Hepatocyte (in vitro differentiated cells): Measurements from ENCODE around the gene DYNC2H1. TPM values are rescaled to one million over a fixed set of nuclear protein-coding genes. Genes with fewer than 3 reads are reported as not detected.

Source experiments
- DNase-seq: peaks from one replicate; pipeline ENCODE4 v3.0.0-alpha.2; 2016; ENCODE audit warnings: low spot score
- H2AFZ ChIP-seq: fragments of 200-600 bp; sonication (generic); 2 replicates; pipeline ENCODE4 v1.6.0; 2016; ENCODE audit warnings: antibody characterized with exemption, mild to moderate bottlenecking
- H3K27ac ChIP-seq: fragments of 200-600 bp; sonication (generic); 2 replicates; pipeline ENCODE4 v1.5.1; 2016; ENCODE audit warnings: mild to moderate bottlenecking
- H3K27me3 ChIP-seq: fragments of 200-600 bp; sonication (generic); 2 replicates; pipeline ENCODE4 v1.6.1; 2016
- H3K36me3 ChIP-seq: fragments of 200-600 bp; sonication (generic); replicated peaks from 2 replicates; pipeline ENCODE4 v1.5.1; 2016; ENCODE audit warnings: low read depth; ENCODE audit not compliant: insufficient read depth
- H3K4me1 ChIP-seq: fragments of 200-600 bp; sonication (generic); 2 replicates; pipeline ENCODE4 v1.5.1; 2016; ENCODE audit warnings: mild to moderate bottlenecking, moderate library complexity; ENCODE audit not compliant: insufficient read depth
- H3K4me2 ChIP-seq: fragments of 200-600 bp; sonication (generic); 2 replicates; pipeline ENCODE4 v1.6.0; 2016
- H3K4me3 ChIP-seq: fragments of 200-600 bp; sonication (generic); 2 replicates; pipeline ENCODE4 v1.5.1; 2016; ENCODE audit warnings: mild to moderate bottlenecking
- H3K79me2 ChIP-seq: fragments of 200-600 bp; sonication (generic); 2 replicates; pipeline ENCODE4 v1.6.0; 2017; ENCODE audit warnings: mild to moderate bottlenecking
- H3K9me2 ChIP-seq: fragments of 200-600 bp; sonication (generic); replicated peaks from 2 replicates; pipeline ENCODE4 v1.6.0; 2017; ENCODE audit warnings: mild to moderate bottlenecking; ENCODE audit not compliant: insufficient read depth
- H3K9me3 ChIP-seq: fragments of 200-600 bp; sonication (generic); 2 replicates; pipeline ENCODE4 v1.5.1; 2016; ENCODE audit warnings: low read depth, mild to moderate bottlenecking
- H4K20me1 ChIP-seq: fragments of 200-600 bp; sonication (generic); 2 replicates; pipeline ENCODE4 v1.6.0; 2016; ENCODE audit warnings: mild to moderate bottlenecking; ENCODE audit not compliant: insufficient read depth, poor library complexity, severe bottlenecking
- EZH2 ChIP-seq: fragments of 200-600 bp; sonication (generic); IDR thresholded peaks from 2 replicates; pipeline ENCODE4 v1.6.1; 2016; ENCODE audit warnings: antibody characterized with exemption, mild to moderate bottlenecking, borderline replicate concordance
- EZH2phosphoT487 ChIP-seq: fragments of 200-600 bp; sonication (generic); IDR thresholded peaks from one replicate; pipeline ENCODE4 v1.6.1; 2018; ENCODE audit warnings: antibody characterized with exemption, mild to moderate bottlenecking, low read depth, moderate library complexity; ENCODE audit not compliant: unreplicated experiment, severe bottlenecking
- WGBS: methylation state at CpG from one replicate; pipeline ENCODE4 v1.1.6; 2016; ENCODE audit warnings: low lambda C conversion rate; ENCODE audit errors: missing lambda C conversion rate; 5-methylcytosine and 5-hydroxymethylcytosine counted together
- polyA plus RNA-seq: library from polyadenylated mRNA; unstranded; fragments of >200 nt; fragmentation: Nextera tagmentation; extraction: Ambion mirVana; gene quantifications from 2 replicates; pipeline ENCODE4 v1.2.1, GENCODE V29; 2016
- total RNA-seq: library from RNA; depleted of rRNA; stranded (reverse); fragments of >200 nt; gene quantifications from 2 replicates; pipeline ENCODE4 v1.2.3, GENCODE V29; 2014
- TF ChIP-seq, protein P1 (sequence below): fragments of 200-600 bp; sonication (generic); IDR thresholded peaks from 2 replicates; pipeline ENCODE4 v1.5.1; 2016; ENCODE audit warnings: antibody characterized with exemption, mild to moderate bottlenecking; ENCODE audit not compliant: poor library complexity

DYNC2H1 gene
- total and polyA plus RNA-seq, 2 experiments from 2014 or later = 4.4 to 16.9 TPM

DNA sequence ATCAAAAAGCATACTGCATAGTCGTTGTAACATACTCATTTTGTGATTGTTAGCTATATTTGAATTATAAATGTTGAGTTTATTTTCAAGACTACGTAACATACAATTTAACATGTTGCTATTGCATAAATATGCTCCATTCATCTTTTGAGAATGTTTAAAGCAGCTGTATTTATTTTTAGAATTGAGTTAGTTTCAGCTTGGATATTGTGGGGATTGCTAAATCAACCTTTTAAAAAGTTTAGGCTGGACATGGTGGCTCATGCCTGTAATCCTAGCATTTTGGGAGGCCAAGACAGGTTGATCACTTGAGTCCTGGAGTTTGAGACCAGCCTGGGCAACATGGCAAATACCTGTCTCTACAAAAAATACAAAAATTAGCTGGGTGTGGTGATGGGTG is 288.1 kb downstream of the DYNC2H1 start:
- Histone ChIP-seq H2AFZ (no peak overlapping the region), H3K27me3 (no peaks in the 10 kb centered on the region), H3K27ac (no peak overlapping the region), H3K9me3 (no peaks in the 10 kb centered on the region), H3K79me2 (no peaks in the 10 kb centered on the region), H3K4me2 (no peak overlapping the region), H3K4me3 (no peak overlapping the region), H4K20me1 (no peaks in the 10 kb centered on the region), H3K4me1 (no peaks in the 10 kb centered on the region), H3K9me2 (no peaks in the 10 kb centered on the region), H3K36me3 (no peaks in the 10 kb centered on the region)
- TF ChIP-seq EZH2phosphoT487 (no peak), EZH2 (no peak)
- TF ChIP-seq, protein P1, sequence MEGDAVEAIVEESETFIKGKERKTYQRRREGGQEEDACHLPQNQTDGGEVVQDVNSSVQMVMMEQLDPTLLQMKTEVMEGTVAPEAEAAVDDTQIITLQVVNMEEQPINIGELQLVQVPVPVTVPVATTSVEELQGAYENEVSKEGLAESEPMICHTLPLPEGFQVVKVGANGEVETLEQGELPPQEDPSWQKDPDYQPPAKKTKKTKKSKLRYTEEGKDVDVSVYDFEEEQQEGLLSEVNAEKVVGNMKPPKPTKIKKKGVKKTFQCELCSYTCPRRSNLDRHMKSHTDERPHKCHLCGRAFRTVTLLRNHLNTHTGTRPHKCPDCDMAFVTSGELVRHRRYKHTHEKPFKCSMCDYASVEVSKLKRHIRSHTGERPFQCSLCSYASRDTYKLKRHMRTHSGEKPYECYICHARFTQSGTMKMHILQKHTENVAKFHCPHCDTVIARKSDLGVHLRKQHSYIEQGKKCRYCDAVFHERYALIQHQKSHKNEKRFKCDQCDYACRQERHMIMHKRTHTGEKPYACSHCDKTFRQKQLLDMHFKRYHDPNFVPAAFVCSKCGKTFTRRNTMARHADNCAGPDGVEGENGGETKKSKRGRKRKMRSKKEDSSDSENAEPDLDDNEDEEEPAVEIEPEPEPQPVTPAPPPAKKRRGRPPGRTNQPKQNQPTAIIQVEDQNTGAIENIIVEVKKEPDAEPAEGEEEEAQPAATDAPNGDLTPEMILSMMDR = no peak
- DNase-seq = no peak
- WGBS = 63% methylated on average over 2 of the region's 2 CpGs

DNA sequence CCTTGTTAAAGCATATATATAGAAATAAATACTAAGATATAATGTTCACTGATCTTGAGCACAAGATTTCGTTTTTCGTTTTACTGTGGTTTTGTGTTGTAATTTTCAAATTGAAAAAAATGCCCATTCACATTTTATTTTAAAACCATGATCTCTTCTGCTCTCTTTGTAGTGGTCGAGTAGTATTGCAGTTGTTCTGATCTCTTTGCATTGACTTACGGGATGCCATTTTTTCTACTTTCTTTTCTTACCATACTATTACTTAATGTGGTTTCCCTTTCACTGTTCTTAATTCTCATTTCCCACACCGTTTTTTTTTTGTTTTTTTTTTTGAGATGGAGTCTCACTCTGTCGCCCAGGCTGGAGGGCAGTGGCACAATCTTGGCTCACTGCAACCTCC is 289.6 kb downstream of the DYNC2H1 start:
- no peak overlapping the region for H2AFZ ChIP-seq
- no peaks in the 10 kb centered on the region for H4K20me1 ChIP-seq
- no peaks in the 10 kb centered on the region for H3K36me3 ChIP-seq
- H3K79me2 ChIP-seq = no peaks in the 10 kb centered on the region
- no peaks in the 10 kb centered on the region for H3K9me3 ChIP-seq
- H3K27me3 ChIP-seq = no peaks in the 10 kb centered on the region
- H3K4me3 ChIP-seq = no peak overlapping the region
- H3K9me2 ChIP-seq = no peaks in the 10 kb centered on the region
- WGBS = 85% methylated on average over 6 of the region's 6 CpGs
- DNase-seq = no peak
- H3K27ac ChIP-seq = no peak overlapping the region
- TF ChIP-seq, protein P1 = no peak
- TF ChIP-seq EZH2 = no peak
- TF ChIP-seq EZH2phosphoT487 = no peak
- no peak overlapping the region for H3K4me2 ChIP-seq
- H3K4me1 ChIP-seq = no peaks in the 10 kb centered on the region

DNA sequence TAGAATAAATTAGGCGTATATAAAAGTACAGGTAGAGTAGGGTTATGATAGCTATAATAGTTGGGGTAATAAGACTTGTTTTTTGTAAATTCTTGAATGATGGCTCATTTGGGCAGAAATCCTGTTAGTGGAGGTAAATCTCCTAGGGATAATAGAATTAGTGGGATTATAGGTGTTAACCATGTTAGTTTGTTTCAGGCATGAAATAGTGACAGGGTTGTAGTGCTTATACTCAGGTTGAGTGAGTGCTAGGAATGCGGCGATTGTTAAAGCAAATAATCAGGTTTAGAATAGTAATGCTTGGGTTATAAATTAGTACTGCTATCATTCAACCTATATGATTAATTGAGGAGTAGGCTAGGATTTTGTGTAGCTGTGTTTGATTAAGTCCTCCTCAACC is 297.1 kb downstream of the DYNC2H1 start:
- no peaks in the 10 kb centered on the region for H3K4me1 ChIP-seq
- H2AFZ ChIP-seq = no peak overlapping the region
- no peaks in the 10 kb centered on the region for H3K79me2 ChIP-seq
- H3K4me3 ChIP-seq = no peak overlapping the region
- H3K27ac ChIP-seq = no peak overlapping the region
- no peaks in the 10 kb centered on the region for H3K27me3 ChIP-seq
- H3K4me2 ChIP-seq = no peak overlapping the region
- H3K9me3 ChIP-seq = no peaks in the 10 kb centered on the region
- WGBS = 96% methylated on average over 3 of the region's 3 CpGs
- H3K9me2 ChIP-seq = no peaks in the 10 kb centered on the region
- H4K20me1 ChIP-seq = no peaks in the 10 kb centered on the region
- H3K36me3 ChIP-seq = no peaks in the 10 kb centered on the region
- TF ChIP-seq, protein P1 = no peak
- TF ChIP-seq EZH2 (no peak), EZH2phosphoT487 (no peak)
- DNase-seq = no peak

DNA sequence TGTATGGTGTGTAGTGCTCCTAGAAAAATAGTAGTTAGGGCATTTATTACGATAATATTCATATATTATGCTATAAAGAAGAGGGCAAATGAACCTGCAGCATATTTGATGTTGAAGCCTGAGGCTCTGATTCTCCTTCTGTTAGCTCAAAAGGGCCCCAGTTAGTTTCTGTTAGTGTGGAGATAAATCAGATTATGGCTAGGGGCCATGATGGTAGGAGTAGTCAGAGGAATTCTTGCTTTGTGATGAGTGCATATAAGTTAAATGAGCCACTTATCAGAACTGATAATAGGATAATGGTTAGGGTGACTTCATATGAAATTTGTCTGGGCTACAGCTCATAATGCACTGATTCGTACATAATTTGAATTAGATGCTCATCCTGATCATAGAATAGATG is 298.4 kb downstream of the DYNC2H1 start:
- Histone ChIP-seq H3K27me3 (no peaks in the 10 kb centered on the region), H3K27ac (no peak overlapping the region), H3K4me2 (no peak overlapping the region), H3K36me3 (no peaks in the 10 kb centered on the region), H3K9me2 (no peaks in the 10 kb centered on the region), H3K9me3 (no peaks in the 10 kb centered on the region), H3K4me3 (no peak overlapping the region), H2AFZ (no peak overlapping the region), H3K79me2 (no peaks in the 10 kb centered on the region), H4K20me1 (no peaks in the 10 kb centered on the region), H3K4me1 (no peaks in the 10 kb centered on the region)
- no peak for DNase-seq
- WGBS = 100% methylated on average over 2 of the region's 2 CpGs
- no peak for TF ChIP-seq EZH2phosphoT487
- TF ChIP-seq, protein P1 = no peak
- TF ChIP-seq EZH2 = no peak
